Neural progenitor cell (in vitro differentiated cells): Measurements from ENCODE around the gene PACS1. TPM values are rescaled to one million over a fixed set of nuclear protein-coding genes. Genes with fewer than 3 reads are reported as not detected.

ENCODE experiments used
- DNase-seq: peaks from one replicate; pipeline ENCODE4 v3.0.0-alpha.2; 2016; ENCODE audit warnings: low spot score
- H2AFZ ChIP-seq: fragments of 200-600 bp; sonication (generic); replicated peaks from 2 replicates; pipeline ENCODE4 v1.6.1; 2016; ENCODE audit warnings: antibody characterized with exemption
- H3F3A ChIP-seq: fragments of 200-600 bp; sonication (generic); 2 replicates; pipeline ENCODE4 v1.6.1; 2016; ENCODE audit warnings: antibody characterized with exemption, low read depth
- H3K27ac ChIP-seq: fragments of 200-600 bp; sonication (generic); 2 replicates; pipeline ENCODE4 v1.5.1; 2016; ENCODE audit warnings: mild to moderate bottlenecking
- H3K27me3 ChIP-seq: fragments of 200-600 bp; sonication (generic); 2 replicates; pipeline ENCODE4 v1.6.1; 2016; ENCODE audit warnings: mild to moderate bottlenecking, moderate library complexity
- H3K36me3 ChIP-seq: fragments of 200-600 bp; sonication (generic); 2 replicates; pipeline ENCODE4 v1.5.1; 2016
- H3K4me1 ChIP-seq: fragments of 200-600 bp; sonication (generic); 2 replicates; pipeline ENCODE4 v1.6.1; 2016; ENCODE audit warnings: mixed run types
- H3K4me2 ChIP-seq: fragments of 200-600 bp; sonication (generic); 2 replicates; pipeline ENCODE4 v1.6.1; 2016
- H3K4me3 ChIP-seq: fragments of 200-600 bp; sonication (generic); 2 replicates; pipeline ENCODE4 v1.5.1; 2016
- H3K79me2 ChIP-seq: fragments of 200-600 bp; sonication (generic); 2 replicates; pipeline ENCODE4 v1.6.1; 2016; ENCODE audit warnings: low read depth
- H3K9ac ChIP-seq: fragments of 200-600 bp; sonication (generic); 2 replicates; pipeline ENCODE4 v1.6.1; 2016
- H3K9me3 ChIP-seq: fragments of 200-600 bp; sonication (generic); 2 replicates; pipeline ENCODE4 v1.5.1; 2016; ENCODE audit warnings: low read depth
- H4K20me1 ChIP-seq: fragments of 200-600 bp; sonication (generic); 2 replicates; pipeline ENCODE4 v1.6.1; 2016; ENCODE audit warnings: low read depth
- H3K27ac Mint-ChIP-seq: 3 replicates; pipeline ENCODE4 v1.8.0; 2021; ENCODE audit warnings: mixed read lengths
- H3K27me3 Mint-ChIP-seq: 2 replicates; pipeline ENCODE4 v1.8.0; 2022; ENCODE audit warnings: low read depth, mild to moderate bottlenecking, inconsistent platforms, moderate library complexity, mixed read lengths; ENCODE audit not compliant: insufficient read depth
- H3K36me3 Mint-ChIP-seq: 3 replicates; pipeline ENCODE4 v1.8.0; 2021; ENCODE audit warnings: mixed read lengths
- H3K4me1 Mint-ChIP-seq: 3 replicates; pipeline ENCODE4 v1.8.0; 2021; ENCODE audit warnings: mixed read lengths
- H3K4me3 Mint-ChIP-seq: 3 replicates; pipeline ENCODE4 v1.8.0; 2021; ENCODE audit warnings: mild to moderate bottlenecking, moderate library complexity, mixed read lengths
- H3K9me3 Mint-ChIP-seq: 3 replicates; pipeline ENCODE4 v1.8.0; 2020; ENCODE audit warnings: mixed read lengths
- CTCF ChIP-seq: fragments of 200-600 bp; sonication (generic); IDR thresholded peaks from 2 replicates; pipeline ENCODE4 v1.5.1; 2017; ENCODE audit warnings: antibody characterized with exemption, mild to moderate bottlenecking
- EZH2 ChIP-seq: fragments of 200-600 bp; sonication (generic); IDR thresholded peaks from 2 replicates; pipeline ENCODE4 v1.6.1; 2017; ENCODE audit warnings: antibody characterized with exemption, mild to moderate bottlenecking, moderate library complexity
- EZH2phosphoT487 ChIP-seq: fragments of 200-600 bp; sonication (generic); IDR thresholded peaks from 2 replicates; pipeline ENCODE4 v1.6.1; 2017; ENCODE audit warnings: antibody characterized with exemption
- total RNA-seq: library from RNA; depleted of rRNA; stranded (reverse); fragments of >200 nt; gene quantifications from 2 replicates; pipeline ENCODE4 v1.2.3, GENCODE V29; 2015; ENCODE audit warnings: low replicate concordance

PACS1 gene
- total RNA-seq, 1 donor from 2014 or later, result 13.4 TPM

- Mint-ChIP-seq H3K27ac (no peak overlapping the region), H3K4me3 (no peak overlapping the region), H3K27me3 (no peaks in the 10 kb centered on the region), H3K36me3 (no peaks in the 10 kb centered on the region), H3K4me1 (peaks cover 14% of the 10 kb centered on the region), H3K9me3 (peaks cover 2% of the 10 kb centered on the region)
- no peaks in the 10 kb centered on the region for H3K9me3 ChIP-seq
- H3K79me2 ChIP-seq, result peaks cover 20% of the 10 kb centered on the region
- no peak overlapping the region for H2AFZ ChIP-seq
- DNase-seq, result no peak
- peaks cover 14% of the 10 kb centered on the region for H3K4me1 ChIP-seq
- H3K9ac ChIP-seq, result no peak overlapping the region
- H3F3A ChIP-seq, result peaks cover 16% of the 10 kb centered on the region
- TF ChIP-seq EZH2phosphoT487, result no peak
- no peak for TF ChIP-seq EZH2
- TF ChIP-seq CTCF, result no peak
- peaks cover 5% of the 10 kb centered on the region for H4K20me1 ChIP-seq
- H3K27ac ChIP-seq, result no peak overlapping the region
- peaks cover 4% of the 10 kb centered on the region for H3K36me3 ChIP-seq
- H3K4me3 ChIP-seq, result no peak overlapping the region
- H3K27me3 ChIP-seq, result no peaks in the 10 kb centered on the region
- H3K4me2 ChIP-seq, result no peak overlapping the region
Measured at GRCh38 chr11:66042996-66043906, 26.8 kb upstream of the PACS1 start.

GRCh38 chr11:66044757-66045156, 25.3 kb upstream of the PACS1 start:
- peaks cover 22% of the 10 kb centered on the region for H3K4me1 Mint-ChIP-seq
- H2AFZ ChIP-seq, result no peak overlapping the region
- peaks cover 2% of the 10 kb centered on the region for H3K9me3 Mint-ChIP-seq
- DNase-seq, result no peak
- H3K27ac ChIP-seq, result no peak overlapping the region
- peak overlapping the region; percentile 22 for H3K4me3 Mint-ChIP-seq
- peak overlapping the region; percentile 65 for H3K4me2 ChIP-seq
- H3K36me3 Mint-ChIP-seq, result no peaks in the 10 kb centered on the region
- H3K9ac ChIP-seq, result no peak overlapping the region
- H3K27ac Mint-ChIP-seq, result peak overlapping the region; percentile 54
- H3K36me3 ChIP-seq, result peaks cover 4% of the 10 kb centered on the region
- H3K9me3 ChIP-seq, result no peaks in the 10 kb centered on the region
- no peak overlapping the region for H3K4me3 ChIP-seq
- H3K79me2 ChIP-seq, result peaks cover 23% of the 10 kb centered on the region
- H3K27me3 Mint-ChIP-seq, result no peaks in the 10 kb centered on the region
- no peaks in the 10 kb centered on the region for H3K27me3 ChIP-seq
- TF ChIP-seq EZH2, result no peak
- no peak for TF ChIP-seq EZH2phosphoT487
- no peak for TF ChIP-seq CTCF
- peaks cover 23% of the 10 kb centered on the region for H3F3A ChIP-seq
- H4K20me1 ChIP-seq, result peaks cover 5% of the 10 kb centered on the region
- H3K4me1 ChIP-seq, result peaks cover 15% of the 10 kb centered on the region

GRCh38 chr11:66045177-66045639, 24.9 kb upstream of the PACS1 start:
- H3K36me3 Mint-ChIP-seq, result no peaks in the 10 kb centered on the region
- peaks cover 2% of the 10 kb centered on the region for H3K9me3 Mint-ChIP-seq
- H3K79me2 ChIP-seq, result peaks cover 23% of the 10 kb centered on the region
- peaks cover 15% of the 10 kb centered on the region for H3K4me1 ChIP-seq
- H3K27me3 ChIP-seq, result no peaks in the 10 kb centered on the region
- TF ChIP-seq EZH2phosphoT487 (no peak), CTCF (peak; percentile 93)
- H3K4me3 ChIP-seq, result no peak overlapping the region
- H3K4me1 Mint-ChIP-seq, result peaks cover 26% of the 10 kb centered on the region
- no peaks in the 10 kb centered on the region for H3K9me3 ChIP-seq
- H3F3A ChIP-seq, result peaks cover 26% of the 10 kb centered on the region
- H3K27me3 Mint-ChIP-seq, result no peaks in the 10 kb centered on the region
- peak overlapping the region; percentile 65 for H3K4me2 ChIP-seq
- peaks cover 4% of the 10 kb centered on the region for H3K36me3 ChIP-seq
- H3K27ac Mint-ChIP-seq, result no peak overlapping the region
- H3K27ac ChIP-seq, result no peak overlapping the region
- no peak overlapping the region for H3K4me3 Mint-ChIP-seq
- peaks cover 5% of the 10 kb centered on the region for H4K20me1 ChIP-seq
- H3K9ac ChIP-seq, result no peak overlapping the region
- H2AFZ ChIP-seq, result no peak overlapping the region
- peak; percentile 95 for DNase-seq
